SH-SY5Y (cell line): ENCODE results near the gene CEP97.

ENCODE experiments used
- GATA2 ChIP-seq: IDR thresholded peaks from 2 replicates; pipeline ENCODE4 v1.6.1; 2011; ENCODE audit warnings: mild to moderate bottlenecking, low read depth, low read length
- GATA3 ChIP-seq: IDR thresholded peaks from 2 replicates; pipeline ENCODE4 v1.6.1; 2011; ENCODE audit warnings: low read depth, mild to moderate bottlenecking, low read length, moderate library complexity

- TF ChIP-seq GATA3 (no peak), GATA2 (no peak)
Measured at GRCh38 chr3:101810022-101810418, 85.6 kb downstream of the CEP97 start.
